Uterus (tissue), 4 donors: Measurements from ENCODE around the gene FGF16. TPM values are rescaled to one million over a fixed set of nuclear protein-coding genes. Genes with fewer than 3 reads are reported as not detected.
"Not testable (repeated sequence)": the region's sequence is repeated elsewhere in the genome, so short reads cannot be mapped to it uniquely, and the experiment has no call there.

Source experiments
- DNase-seq, 2 donors: peaks; one replicate each; pipeline ENCODE4 v3.0.0-alpha.2; 2019 to 2020
- H3K27ac ChIP-seq, 2 donors: fragments of 200-600 bp; sonication (generic); 1 replicate in 1 of 2; 2 replicates in 1 of 2; pipeline ENCODE4 v1.5.1; 2016 to 2018
- H3K27me3 ChIP-seq, 2 donors: fragments of 200-600 bp; sonication (generic); one replicate each; pipeline ENCODE4 v1.5.1; 2018 to 2019; ENCODE audit warnings: control low read depth in 1 of 2
- H3K36me3 ChIP-seq, 2 donors: fragments of 200-600 bp; sonication (generic); one replicate each; pipeline ENCODE4 v1.5.1; 2019; ENCODE audit warnings: control low read depth in 1 of 2
- H3K4me1 ChIP-seq, 2 donors: fragments of 200-600 bp; sonication (generic); one replicate each; pipeline ENCODE4 v1.5.1; 2018 to 2019; ENCODE audit warnings: control low read depth in 1 of 2
- H3K4me3 ChIP-seq, 2 donors: fragments of 200-600 bp; sonication (generic); 1 replicate in 1 of 2; 2 replicates in 1 of 2; pipeline ENCODE4 v1.5.1; 2018 to 2019; ENCODE audit warnings: mild to moderate bottlenecking in 1 of 2
- H3K9me3 ChIP-seq, 2 donors: fragments of 200-600 bp; sonication (generic); one replicate each; pipeline ENCODE4 v1.5.1; 2019; ENCODE audit warnings: control low read depth in 1 of 2
- CTCF ChIP-seq, 4 experiments: fragments of 200-600 bp in 2 of 4; fragments of 450-650 bp in 2 of 4; sonication (generic) in 2 of 4; IDR thresholded peaks; one replicate each; pipeline ENCODE4 v1.5.1; 2016 to 2019; ENCODE audit warnings: antibody characterized with exemption in 4 of 4, mild to moderate bottlenecking in 2 of 4, moderate library complexity in 1 of 4
- POLR2A ChIP-seq, 2 donors: fragments of 450-650 bp; IDR thresholded peaks; one replicate each; pipeline ENCODE4 v1.6.1; 2016; ENCODE audit warnings: antibody characterized with exemption in 2 of 2, mild to moderate bottlenecking in 1 of 2, moderate library complexity in 1 of 2
- intact Hi-C: fragments of 100-400 bp; cut with DNase I; formaldehyde crosslinking; loops from one replicate; pipeline ENCODE4 v1.15.1; 2023; ENCODE audit warnings: low total_unique reads
- total RNA-seq, 4 donors: library from RNA; depleted of rRNA in 3 of 4; stranded (reverse); fragments of >200 nt in 3 of 4; gene quantifications; one replicate each; pipeline versions ENCODE4 v1.1.0 to v1.2.4, GENCODE V29; 2014 to 2023
- donor health status: DM: yes; HTN: yes; CAD: no.

FGF16 gene
- 1 to 10 TPM in 2 of 4 donors, not detected in 2; 1.0 to 1.2 TPM for total RNA-seq

DNA sequence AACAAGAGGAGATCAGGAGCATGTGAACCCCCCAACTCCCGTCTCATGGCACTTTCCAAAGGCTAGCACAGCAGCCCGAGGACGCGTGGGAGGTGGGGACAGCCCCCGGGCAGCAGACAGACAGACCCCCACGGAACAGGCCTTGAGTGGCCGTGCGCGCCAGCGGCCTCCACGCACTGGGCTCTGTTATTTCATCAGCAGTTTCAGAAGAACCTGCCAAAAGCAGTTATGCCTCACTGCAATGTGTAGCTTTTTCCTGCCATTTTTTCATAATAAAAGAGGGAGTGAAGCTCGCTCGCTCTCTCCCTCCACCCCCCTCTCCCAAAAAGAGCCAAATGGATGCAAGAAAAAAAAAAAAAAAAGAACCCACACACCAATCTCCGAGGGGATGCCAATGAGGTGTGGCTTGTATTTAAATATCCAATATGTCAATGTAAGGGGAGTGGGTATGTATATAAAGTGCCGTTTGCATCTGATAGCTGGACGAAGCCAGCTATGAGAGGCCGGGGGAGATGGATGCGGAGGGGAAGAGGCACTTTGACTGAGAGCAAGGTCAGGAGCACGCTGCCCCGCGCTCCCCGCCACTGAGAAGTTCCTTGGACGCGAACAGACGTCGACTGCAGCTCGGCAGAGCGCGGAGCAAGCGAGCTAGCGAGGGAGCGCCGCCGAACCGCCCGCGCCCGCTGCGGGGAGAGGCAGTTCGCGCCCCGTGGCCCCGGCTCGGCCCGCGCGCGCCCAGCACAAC lies at the start of gene FGF16:
Gene FGF16, plus strand, starts transcription at position 482 of the 745 bp plus-strand sequence. CDS start 286 bp downstream, outside the sequence.
- no peaks in the 10 kb centered on the region for H3K4me1 ChIP-seq
- intact Hi-C loops: no loop called here

DNA sequence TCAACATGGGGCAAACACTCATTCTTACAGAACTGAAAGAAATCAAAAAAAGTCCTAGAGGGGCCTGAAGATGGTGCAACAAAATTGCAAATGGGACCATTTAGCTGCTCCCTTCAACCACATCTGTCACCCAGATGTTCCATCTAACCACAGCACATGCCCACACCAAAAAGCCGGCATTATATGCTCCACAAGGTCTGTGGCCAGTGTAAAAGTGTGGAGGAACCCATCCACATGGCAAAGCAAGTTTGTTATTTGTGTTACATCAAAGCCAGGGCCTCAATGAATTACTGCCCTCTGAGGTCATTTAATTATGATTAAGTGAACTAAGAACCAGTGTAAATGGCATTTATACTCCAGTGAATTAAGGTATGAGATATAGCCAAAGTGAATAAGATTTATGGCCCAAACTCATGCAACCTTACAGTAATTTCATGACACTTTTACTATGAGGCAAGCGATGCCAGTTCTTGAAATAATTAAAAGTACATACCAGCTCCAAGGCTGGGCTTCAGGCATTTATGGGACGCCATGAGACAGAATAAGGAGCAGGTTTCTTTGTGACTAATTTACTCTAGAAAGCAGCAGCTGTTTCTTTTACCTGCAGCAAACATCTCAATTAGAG lies 48.7 kb upstream of the FGF16 start:
- DNase-seq: no peak
- Histone ChIP-seq H3K27ac (no peak overlapping the region), H3K4me3 (no peak overlapping the region), H3K4me1 (no peaks in the 10 kb centered on the region), H3K9me3 (no peaks in the 10 kb centered on the region), H3K36me3 (no peaks in the 10 kb centered on the region), H3K27me3 (no peaks in the 10 kb centered on the region)
- intact Hi-C loops: no loop called here
- TF ChIP-seq CTCF (IDR thresholded peaks at IDR 0.05): no peak
- no peak for TF ChIP-seq POLR2A (IDR thresholded peaks at IDR 0.05)

More for the DNA sequence above, at the start of gene FGF16:
- Histone ChIP-seq H3K9me3 (no peaks in the 10 kb centered on the region), H3K4me3 (peak within 1 kb of the TSS in 1 of 2 donors; percentile 4), H3K27me3 (no peaks in the 10 kb centered on the region), H3K36me3 (no peaks in the 10 kb centered on the region), H3K27ac (no peak within 1 kb of the TSS)
- TF ChIP-seq POLR2A (IDR thresholded peaks at IDR 0.05) (no peak), CTCF (IDR thresholded peaks at IDR 0.05) (no peak)
- no peak for DNase-seq

DNA sequence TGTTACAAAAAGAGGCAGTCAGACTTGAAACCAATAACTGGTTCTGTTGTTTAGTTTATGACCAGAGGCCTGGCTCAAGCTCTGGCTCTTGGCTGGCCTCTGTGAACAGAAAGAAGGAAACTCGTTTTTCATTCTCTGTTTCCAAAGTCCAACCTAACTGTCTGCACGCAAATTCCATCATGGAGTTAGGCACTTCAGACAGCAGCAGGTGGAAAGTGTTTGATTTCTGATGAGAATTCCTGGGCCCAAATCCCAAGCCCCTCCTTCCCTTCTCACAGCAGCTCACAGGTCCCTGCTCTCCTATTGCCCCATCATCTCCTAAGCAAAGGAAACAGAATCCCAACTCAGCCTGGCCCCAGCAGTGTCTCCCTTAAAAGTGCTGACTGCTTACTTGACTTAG lies 42.8 kb upstream of the FGF16 start:
- no peaks in the 10 kb centered on the region for H3K4me1 ChIP-seq
- no peak overlapping the region for H3K4me3 ChIP-seq
- no peaks in the 10 kb centered on the region for H3K36me3 ChIP-seq
- DNase-seq: peak; percentile 24 to 25
- no peaks in the 10 kb centered on the region for H3K9me3 ChIP-seq
- H3K27ac ChIP-seq: no peak overlapping the region
- H3K27me3 ChIP-seq: no peaks in the 10 kb centered on the region
- TF ChIP-seq CTCF (IDR thresholded peaks at IDR 0.05) (no peak), POLR2A (IDR thresholded peaks at IDR 0.05) (no peak)
- intact Hi-C loops: no loop called here

GRCh38 chrX:77407821-77408220 lies 39.4 kb upstream of the FGF16 start:
- intact Hi-C loops: not testable (repeated sequence)

GRCh38 chrX:77412631-77413030 lies 34.6 kb upstream of the FGF16 start:
- Histone ChIP-seq H3K27ac (no peak overlapping the region), H3K27me3 (no peaks in the 10 kb centered on the region), H3K36me3 (no peaks in the 10 kb centered on the region), H3K4me3 (no peak overlapping the region), H3K4me1 (no peaks in the 10 kb centered on the region), H3K9me3 (no peaks in the 10 kb centered on the region)
- no peak for DNase-seq
- TF ChIP-seq CTCF (IDR thresholded peaks at IDR 0.05): no peak
- no peak for TF ChIP-seq POLR2A (IDR thresholded peaks at IDR 0.05)
- intact Hi-C loops: no loop called here

More at GRCh38 chrX:77407821-77408220, 39.4 kb upstream of the FGF16 start:
- not testable (repeated sequence) for H3K27ac ChIP-seq, H3K4me3 ChIP-seq, H3K36me3 ChIP-seq, H3K27me3 ChIP-seq, DNase-seq, H3K9me3 ChIP-seq, H3K4me1 ChIP-seq
